OCI-LY3 (cell line): Measurements from ENCODE around the gene FASTKD1.
A peak's percentile ranks its signal among the peaks of the same experiment; 100 is the strongest.
"Not testable (repeated sequence)": the region's sequence is repeated elsewhere in the genome, so short reads cannot be mapped to it uniquely, and the experiment has no call there.

Source experiments
- H2AFZ ChIP-seq: fragments of 200-600, 300-600 bp; shearing (Covaris generic); 2 replicates; pipeline ENCODE4 v1.6.0; 2014; ENCODE audit warnings: antibody characterized with exemption, low read depth, low read length
- H3K27ac ChIP-seq: fragments of 200-600, 300-600 bp; sonication (generic); 2 replicates; pipeline ENCODE4 v1.5.1; 2014; ENCODE audit warnings: mild to moderate bottlenecking, low read length, moderate library complexity, mixed read lengths
- H3K27me3 ChIP-seq: fragments of 200-600, 300-600 bp; sonication (generic); 2 replicates; pipeline ENCODE4 v1.6.1; 2014; ENCODE audit warnings: low read depth, low read length, mixed read lengths
- H3K36me3 ChIP-seq: fragments of 200-600, 300-600 bp; sonication (generic); replicated peaks from 2 replicates; pipeline ENCODE3; 2014; ENCODE audit warnings: low read depth, low read length, mixed read lengths
- H3K4me1 ChIP-seq: fragments of 300-600, 200-600 bp; sonication (generic); 2 replicates; pipeline ENCODE4 v1.6.1; 2014; ENCODE audit warnings: low read length, mixed read lengths
- H3K4me2 ChIP-seq: fragments of 200-600, 300-600 bp; sonication (generic); 2 replicates; pipeline ENCODE4 v1.6.1; 2014; ENCODE audit warnings: low read length, mixed read lengths
- H3K4me3 ChIP-seq: fragments of 300-600, 200-600 bp; sonication (generic); 2 replicates; pipeline ENCODE4 v1.5.1; 2014; ENCODE audit warnings: antibody characterized with exemption, mild to moderate bottlenecking, low read length, moderate library complexity
- H3K79me2 ChIP-seq: fragments of 300-600, 200-600 bp; shearing (Covaris generic); 2 replicates; pipeline ENCODE4 v1.6.1; 2014; ENCODE audit warnings: mild to moderate bottlenecking, low read length, mixed read lengths
- H3K9ac ChIP-seq: fragments of 300-600, 200-600 bp; shearing (Covaris generic); 2 replicates; pipeline ENCODE4 v1.6.0; 2014; ENCODE audit warnings: mild to moderate bottlenecking, low read length, moderate library complexity
- H3K9me3 ChIP-seq: fragments of 200-600, 300-600 bp; shearing (Covaris generic); 2 replicates; pipeline ENCODE4 v1.6.1; 2014; ENCODE audit warnings: low read length, mixed read lengths; ENCODE audit not compliant: insufficient read depth
- H4K20me1 ChIP-seq: fragments of 200-600, 300-600 bp; sonication (generic); 2 replicates; pipeline ENCODE4 v1.6.1; 2016; ENCODE audit warnings: low read length, mixed read lengths; ENCODE audit not compliant: insufficient read depth
- EZH2phosphoT487 ChIP-seq: fragments of 200-600 bp; shearing (Covaris generic); IDR thresholded peaks from 2 replicates; pipeline ENCODE4 v1.6.1; 2018; ENCODE audit warnings: antibody characterized with exemption, mixed run types, low read depth
- TF ChIP-seq, protein P1 (sequence below): fragments of 200-600, 300-600 bp; sonication (generic); IDR thresholded peaks from 2 replicates; pipeline ENCODE4 v1.5.1; 2014; ENCODE audit warnings: antibody characterized with exemption, low read length, low read depth

The FASTKD1 gene

GRCh38 chr2:169546756-169547155, 26.9 kb downstream of the FASTKD1 start:
- H3K9ac ChIP-seq = no peak overlapping the region
- no peaks in the 10 kb centered on the region for H4K20me1 ChIP-seq
- no peaks in the 10 kb centered on the region for H3K79me2 ChIP-seq
- H3K4me1 ChIP-seq = no peaks in the 10 kb centered on the region
- no peaks in the 10 kb centered on the region for H3K9me3 ChIP-seq
- H3K4me2 ChIP-seq = no peak overlapping the region
- no peak overlapping the region for H2AFZ ChIP-seq
- no peak for TF ChIP-seq EZH2phosphoT487
- TF ChIP-seq, protein P1, sequence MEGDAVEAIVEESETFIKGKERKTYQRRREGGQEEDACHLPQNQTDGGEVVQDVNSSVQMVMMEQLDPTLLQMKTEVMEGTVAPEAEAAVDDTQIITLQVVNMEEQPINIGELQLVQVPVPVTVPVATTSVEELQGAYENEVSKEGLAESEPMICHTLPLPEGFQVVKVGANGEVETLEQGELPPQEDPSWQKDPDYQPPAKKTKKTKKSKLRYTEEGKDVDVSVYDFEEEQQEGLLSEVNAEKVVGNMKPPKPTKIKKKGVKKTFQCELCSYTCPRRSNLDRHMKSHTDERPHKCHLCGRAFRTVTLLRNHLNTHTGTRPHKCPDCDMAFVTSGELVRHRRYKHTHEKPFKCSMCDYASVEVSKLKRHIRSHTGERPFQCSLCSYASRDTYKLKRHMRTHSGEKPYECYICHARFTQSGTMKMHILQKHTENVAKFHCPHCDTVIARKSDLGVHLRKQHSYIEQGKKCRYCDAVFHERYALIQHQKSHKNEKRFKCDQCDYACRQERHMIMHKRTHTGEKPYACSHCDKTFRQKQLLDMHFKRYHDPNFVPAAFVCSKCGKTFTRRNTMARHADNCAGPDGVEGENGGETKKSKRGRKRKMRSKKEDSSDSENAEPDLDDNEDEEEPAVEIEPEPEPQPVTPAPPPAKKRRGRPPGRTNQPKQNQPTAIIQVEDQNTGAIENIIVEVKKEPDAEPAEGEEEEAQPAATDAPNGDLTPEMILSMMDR = no peak
- no peaks in the 10 kb centered on the region for H3K27me3 ChIP-seq
- H3K36me3 ChIP-seq = peaks cover 26% of the 10 kb centered on the region
- H3K27ac ChIP-seq = no peak overlapping the region
- H3K4me3 ChIP-seq = no peak overlapping the region

DNA sequence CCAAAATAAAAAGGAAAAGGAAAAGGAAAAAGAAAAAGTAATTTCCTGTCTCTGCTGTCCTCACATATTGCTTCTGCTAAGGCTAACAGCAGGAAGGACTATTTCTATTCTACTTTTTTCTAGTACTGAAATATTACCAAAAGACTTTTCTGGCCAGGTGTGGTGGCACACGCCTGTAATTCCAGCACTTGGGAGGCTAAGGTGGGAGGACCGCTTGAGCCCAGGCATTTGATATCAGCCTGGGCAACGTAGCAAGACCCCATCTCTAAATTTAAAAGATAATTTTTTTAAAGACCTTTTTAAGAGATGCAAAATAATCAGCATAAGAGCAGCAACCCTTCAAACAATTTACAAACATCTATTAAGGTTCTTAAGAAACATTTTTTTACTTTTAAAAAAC, 31.2 kb downstream of the FASTKD1 start:
- H3K27ac ChIP-seq = no peak overlapping the region

DNA sequence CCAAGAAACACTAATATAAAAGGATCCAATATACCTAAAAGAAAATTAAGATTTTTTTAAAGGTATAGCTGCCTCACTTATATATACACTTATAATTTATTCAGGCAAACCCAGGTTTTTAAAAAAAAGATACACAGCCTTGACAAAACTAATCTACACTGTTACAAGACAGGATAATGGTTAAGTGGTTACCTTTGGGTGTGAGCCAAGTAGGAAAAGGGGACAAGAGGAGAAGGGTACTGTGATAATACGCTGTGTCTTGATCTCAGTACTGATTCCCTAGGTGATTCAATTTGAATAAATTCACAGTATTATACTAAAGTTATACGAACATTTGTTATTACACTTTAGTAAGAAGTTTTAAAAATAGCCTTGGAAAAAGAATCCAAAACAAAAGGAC, 33.5 kb downstream of the FASTKD1 start:
- Histone ChIP-seq H3K36me3 (peaks cover 22% of the 10 kb centered on the region), H3K27ac (no peak overlapping the region), H3K27me3 (no peaks in the 10 kb centered on the region), H3K4me2 (no peak overlapping the region), H3K4me1 (no peaks in the 10 kb centered on the region), H3K9me3 (no peaks in the 10 kb centered on the region), H3K4me3 (no peak overlapping the region), H4K20me1 (no peaks in the 10 kb centered on the region), H3K9ac (no peak overlapping the region), H3K79me2 (no peaks in the 10 kb centered on the region), H2AFZ (no peak overlapping the region)
- TF ChIP-seq EZH2phosphoT487 = no peak
- TF ChIP-seq, protein P1 = no peak

More for the DNA sequence above, 31.2 kb downstream of the FASTKD1 start:
- no peaks in the 10 kb centered on the region for H3K9me3 ChIP-seq
- no peak overlapping the region for H3K9ac ChIP-seq
- H3K79me2 ChIP-seq = no peaks in the 10 kb centered on the region
- no peak overlapping the region for H3K4me3 ChIP-seq
- H3K4me2 ChIP-seq = no peak overlapping the region
- H3K4me1 ChIP-seq = no peaks in the 10 kb centered on the region
- no peak for TF ChIP-seq EZH2phosphoT487
- TF ChIP-seq, protein P1 = no peak
- no peaks in the 10 kb centered on the region for H4K20me1 ChIP-seq
- no peak overlapping the region for H2AFZ ChIP-seq
- peaks cover 23% of the 10 kb centered on the region for H3K36me3 ChIP-seq
- H3K27me3 ChIP-seq = no peaks in the 10 kb centered on the region

DNA sequence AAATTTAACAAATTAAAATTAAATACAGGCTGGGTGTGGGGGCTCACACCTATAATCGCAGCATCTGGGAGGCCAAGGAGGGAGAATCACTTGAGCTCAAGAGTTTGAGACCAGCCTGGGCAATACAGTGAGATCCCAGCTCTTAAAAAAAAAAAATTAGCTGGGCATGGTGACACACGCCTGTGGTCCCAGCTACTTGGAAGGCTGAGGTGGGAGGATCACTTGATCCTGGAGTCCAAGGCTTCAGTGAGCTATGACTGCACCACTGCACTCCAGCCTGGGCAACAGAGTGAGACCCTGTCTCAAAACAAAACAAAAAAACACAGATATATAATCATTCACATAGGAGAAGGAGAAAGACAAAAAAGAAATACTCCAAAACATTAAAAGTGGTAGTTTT, 34.2 kb downstream of the FASTKD1 start:
- not testable (repeated sequence) for H3K27me3 ChIP-seq, H3K9ac ChIP-seq, H4K20me1 ChIP-seq, H3K9me3 ChIP-seq, H3K27ac ChIP-seq, H2AFZ ChIP-seq, H3K4me3 ChIP-seq, H3K4me1 ChIP-seq, H3K79me2 ChIP-seq, H3K4me2 ChIP-seq
- H3K36me3 ChIP-seq = peaks cover 22% of the 10 kb centered on the region

DNA sequence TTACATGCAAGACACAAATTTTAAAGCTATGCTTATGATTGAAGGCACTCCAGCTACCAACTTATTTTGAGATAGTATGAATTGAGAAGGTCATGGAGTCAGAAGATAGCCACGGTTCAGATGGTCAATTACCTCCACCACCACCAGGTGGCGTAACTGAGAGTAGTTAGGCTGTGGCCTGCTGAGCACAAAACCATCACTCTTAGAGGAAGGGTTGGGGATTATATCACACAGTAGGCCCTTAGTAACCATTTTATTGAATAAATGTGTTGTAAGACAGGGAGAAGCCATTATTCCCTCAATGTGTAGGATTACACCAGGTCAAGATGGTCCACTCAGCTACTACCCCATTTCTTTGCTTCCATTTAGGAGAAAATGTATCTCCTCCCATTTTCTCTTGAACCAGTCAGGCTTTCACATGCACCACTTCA, 45.4 kb downstream of the FASTKD1 start:
- Histone ChIP-seq H3K4me2 (no peak overlapping the region), H3K4me3 (no peak overlapping the region), H3K9me3 (no peaks in the 10 kb centered on the region), H3K79me2 (no peaks in the 10 kb centered on the region), H3K27me3 (no peaks in the 10 kb centered on the region), H3K4me1 (no peaks in the 10 kb centered on the region), H4K20me1 (no peaks in the 10 kb centered on the region), H3K27ac (no peak overlapping the region), H3K9ac (no peak overlapping the region), H2AFZ (no peak overlapping the region), H3K36me3 (peaks cover 18% of the 10 kb centered on the region)
- TF ChIP-seq EZH2phosphoT487 = no peak
- TF ChIP-seq, protein P1 = peak; percentile 90
